GM10248 (cell line): ENCODE results near the gene YY1.

Experiments used
- CTCF ChIA-PET: fragments of 300-600 bp; sonication (Branson Sonifier 250); formaldehyde crosslinking; extraction: SDS; loops from one replicate; lab custom pipeline; 2021; ENCODE audit warnings: antibody characterized with exemption; lab: Yijun Ruan, JAX
- POLR2A ChIA-PET: fragments of 350-650 bp; sonication (Branson Sonifier 250); formaldehyde crosslinking; extraction: SDS; loops from one replicate; lab custom pipeline; 2020; ENCODE audit warnings: antibody characterized with exemption; lab: Yijun Ruan, JAX
- DNase-seq: peaks from one replicate; pipeline ENCODE4 v3.0.0; 2012; ENCODE audit errors: extremely low spot score
- CTCF ChIP-seq: IDR thresholded peaks from 2 replicates; pipeline ENCODE4 v1.5.1; 2012; ENCODE audit warnings: mild to moderate bottlenecking, low read depth; ENCODE audit errors: extremely low read depth, missing control alignments, control extremely low read depth

Gene YY1

GRCh38 chr14:100327128-100327527 is 88.2 kb downstream of the YY1 start:
- no peak for DNase-seq
- no peak for TF ChIP-seq CTCF
- POLR2A ChIA-PET, result no interaction called here
- CTCF ChIA-PET, result interaction anchor here (1.2 kb wide), 1 partner anchor 10 kb away, joined by 3 read pairs; no protein-coding TSS in a partner anchor

GRCh38 chr14:100328495-100329163 is 89.7 kb downstream of the YY1 start:
- TF ChIP-seq CTCF, result no peak
- POLR2A ChIA-PET, result no interaction called here
- CTCF ChIA-PET, result interaction anchor here (1.2 kb wide), 1 partner anchor 9 kb away, joined by 3 read pairs; no protein-coding TSS in a partner anchor
- no peak for DNase-seq

GRCh38 chr14:100329233-100330006 is 90.5 kb downstream of the YY1 start:
- POLR2A ChIA-PET, result interaction anchor here (0.6 kb wide), 1 partner anchor 20 kb away, joined by 3 read pairs; no protein-coding TSS in a partner anchor
- no peak for TF ChIP-seq CTCF
- CTCF ChIA-PET, result no interaction called here
- no peak for DNase-seq

GRCh38 chr14:100330007-100330344 is 91.0 kb downstream of the YY1 start:
- DNase-seq, result no peak
- no peak for TF ChIP-seq CTCF
- ChIA-PET POLR2A (interaction anchor here (0.6 kb wide), 1 partner anchor 21 kb away, joined by 3 read pairs; no protein-coding TSS in a partner anchor), CTCF (interaction anchor here (0.8 kb wide), 1 partner anchor 14 kb away, joined by 3 read pairs; no protein-coding TSS in a partner anchor)

- CTCF ChIA-PET, result interaction anchor here (0.8 kb wide), 1 partner anchor 15 kb away, joined by 3 read pairs; no protein-coding TSS in a partner anchor
- no peak for TF ChIP-seq CTCF
- POLR2A ChIA-PET, result no interaction called here
- DNase-seq, result no peak
Observed at GRCh38 chr14:100330388-100330931, 91.5 kb downstream of the YY1 start.

GRCh38 chr14:100332071-100332639 is 93.2 kb downstream of the YY1 start:
- no peak for TF ChIP-seq CTCF
- ChIA-PET CTCF (interaction anchor here (0.8 to 1.5 kb wide), 2 partner anchors 17 to 27 kb away, joined by 3 read pairs; no protein-coding TSS in a partner anchor), POLR2A (interaction anchor here (1.0 kb wide), 1 partner anchor 9 kb away, joined by 3 read pairs; no protein-coding TSS in a partner anchor)
- DNase-seq, result no peak
